ENCODE measurements around the gene XRCC6. TPM values are rescaled to one million over a fixed set of nuclear protein-coding genes. Genes with fewer than 3 reads are reported as not detected.

XRCC6 gene
- polyA plus RNA-seq, 3 donors: 360 to 429 (median 389) TPM

DNA sequence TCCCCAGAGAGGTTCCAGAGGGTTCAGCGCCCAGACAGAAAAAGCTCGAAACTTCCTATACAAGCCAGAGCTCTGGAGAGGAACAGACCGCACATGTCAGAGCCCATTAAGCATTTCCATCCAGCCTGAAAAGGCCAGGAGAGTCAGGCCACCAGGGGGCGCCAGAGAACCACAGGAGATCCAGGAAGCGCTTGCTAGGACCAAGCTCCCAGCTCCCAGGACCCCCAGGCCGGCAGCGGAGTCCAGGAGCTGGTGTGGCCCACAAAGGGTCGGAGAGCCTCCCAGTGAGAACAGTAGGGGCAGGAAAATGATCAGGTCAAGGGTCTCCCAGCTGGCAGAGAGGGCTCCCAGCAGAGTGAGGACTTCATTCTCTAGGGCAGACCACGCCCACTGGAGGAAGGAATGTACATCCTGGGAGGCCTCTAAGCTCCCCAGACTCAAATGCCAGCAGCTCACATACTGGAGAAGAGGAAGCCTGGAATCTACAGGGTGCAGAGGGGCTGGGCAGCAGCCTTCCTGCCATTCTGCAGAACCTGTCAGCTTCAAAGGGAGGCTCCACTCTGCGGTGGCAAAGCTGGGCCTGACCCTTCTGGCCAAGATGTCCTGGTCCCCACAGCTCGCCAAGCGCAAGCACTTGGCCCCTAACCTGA, 76.2 kb downstream of the XRCC6 start:
- peak; percentile 76 to 94 (median 90) for DNase-seq (ENCODE audit: extremely low read depth in 1 of 11, low read depth in 9 of 11, low spot score in 4 of 11)

DNA sequence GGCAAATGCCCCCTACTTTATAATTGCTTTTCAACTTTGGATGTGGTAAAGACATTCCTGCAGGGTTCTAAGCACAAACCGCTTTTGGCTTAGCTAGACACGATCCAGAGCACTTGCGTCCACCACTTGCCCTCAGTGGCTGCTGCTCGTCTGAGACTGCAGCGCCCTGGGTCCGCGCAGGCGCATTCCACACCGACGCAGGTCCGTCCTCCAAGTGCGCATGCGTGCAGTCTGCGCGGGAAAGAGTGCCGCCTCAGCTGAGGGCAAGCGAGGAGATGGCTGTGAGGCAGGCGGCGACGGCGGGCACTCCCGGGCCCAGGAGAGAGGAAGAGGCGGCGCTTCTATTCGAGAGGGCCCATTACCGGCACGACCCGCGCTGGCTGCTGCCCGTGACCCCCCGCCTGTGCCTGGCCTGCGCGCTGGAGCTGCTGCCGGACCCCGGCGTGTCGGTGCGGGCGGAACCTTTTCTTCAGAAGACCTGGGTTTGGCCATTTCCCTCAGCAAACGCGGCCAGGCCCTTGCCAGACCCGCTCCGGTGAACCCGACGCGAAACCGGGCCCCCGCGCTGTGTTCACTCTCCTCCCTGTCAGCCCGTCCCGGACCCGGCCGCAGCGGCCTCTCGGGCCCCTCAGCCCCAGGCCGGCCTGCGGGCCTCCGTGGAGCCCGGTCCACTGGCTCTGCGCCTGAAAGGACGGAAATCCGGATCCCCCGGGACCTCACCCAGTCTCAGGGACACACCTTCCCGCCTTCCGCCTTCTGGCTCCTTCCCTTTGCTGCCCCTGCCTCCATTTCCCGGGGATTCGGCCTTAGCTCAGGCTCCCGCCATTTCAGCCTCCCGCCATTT, 78.4 kb downstream of the XRCC6 start, which contains the start of gene MEI1:
Gene MEI1, plus strand, starts transcription at position 240 of the 844 bp plus-strand sequence. Its CDS starts 36 bp downstream, at position 276.
- peak in 9 of 11 donors; percentile 49 to 78 (median 66) for DNase-seq (ENCODE audit: extremely low read depth in 1 of 11, low read depth in 9 of 11, low spot score in 4 of 11)

DNA sequence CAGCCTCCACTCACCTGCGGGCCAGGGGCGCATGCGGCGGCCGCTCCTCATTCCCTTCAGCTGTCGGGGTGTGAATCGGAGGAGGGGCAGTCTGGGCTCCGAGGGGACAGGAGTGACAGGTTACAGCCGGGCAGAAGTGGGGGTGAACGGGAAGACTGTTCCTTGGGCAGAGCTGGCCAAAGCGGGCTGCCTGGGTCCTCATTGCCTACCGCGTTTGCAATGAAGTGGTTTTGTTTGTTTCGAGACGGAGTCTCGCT, 78.9 kb downstream of the XRCC6 start:
- DNase-seq (ENCODE audit: extremely low read depth in 1 of 11, low read depth in 9 of 11, low spot score in 4 of 11): no peak

DNA sequence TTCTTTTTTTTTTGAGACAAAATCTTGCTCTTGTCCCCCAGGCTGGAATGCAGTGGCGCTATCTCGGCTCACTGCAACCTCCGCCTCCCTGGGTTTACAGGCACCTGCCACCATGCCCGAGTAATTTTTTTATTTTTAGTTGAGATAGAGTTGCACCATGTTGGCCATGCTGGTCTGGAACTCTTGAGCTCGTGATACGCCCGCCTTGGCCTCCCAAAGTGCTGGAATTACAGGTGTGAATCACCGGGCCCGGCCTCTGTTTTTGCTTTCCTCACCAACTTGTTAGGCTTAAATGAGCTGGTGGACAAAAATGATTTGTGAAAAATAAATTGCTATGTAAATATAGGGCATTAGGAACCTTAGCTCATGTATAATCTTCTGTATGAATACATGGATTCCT, 81.7 kb downstream of the XRCC6 start:
- no peak for DNase-seq (ENCODE audit: extremely low read depth in 1 of 11, low read depth in 9 of 11, low spot score in 4 of 11)

DNA sequence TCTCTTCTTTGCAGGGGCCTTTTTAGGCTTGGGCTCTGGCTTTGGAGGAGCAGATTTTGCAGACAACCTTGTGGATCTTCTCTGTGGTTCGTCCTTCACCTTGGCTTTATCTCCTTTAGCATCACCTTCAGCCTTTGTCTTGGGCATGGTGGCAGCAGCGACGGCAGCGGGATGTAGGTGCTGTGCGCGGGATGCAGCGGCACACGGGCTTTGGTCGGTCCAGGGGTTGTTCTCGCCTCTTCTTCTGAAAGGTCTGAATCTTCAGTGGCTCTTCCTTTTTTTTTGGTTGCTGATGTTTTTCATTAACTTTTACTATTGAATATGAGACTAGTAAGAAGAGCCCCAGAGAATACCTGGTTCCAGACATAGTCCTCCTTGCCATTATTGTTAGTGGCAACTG, 88.2 kb downstream of the XRCC6 start:
- no peak for DNase-seq (ENCODE audit: extremely low read depth in 1 of 11, low read depth in 9 of 11, low spot score in 4 of 11)

DNA sequence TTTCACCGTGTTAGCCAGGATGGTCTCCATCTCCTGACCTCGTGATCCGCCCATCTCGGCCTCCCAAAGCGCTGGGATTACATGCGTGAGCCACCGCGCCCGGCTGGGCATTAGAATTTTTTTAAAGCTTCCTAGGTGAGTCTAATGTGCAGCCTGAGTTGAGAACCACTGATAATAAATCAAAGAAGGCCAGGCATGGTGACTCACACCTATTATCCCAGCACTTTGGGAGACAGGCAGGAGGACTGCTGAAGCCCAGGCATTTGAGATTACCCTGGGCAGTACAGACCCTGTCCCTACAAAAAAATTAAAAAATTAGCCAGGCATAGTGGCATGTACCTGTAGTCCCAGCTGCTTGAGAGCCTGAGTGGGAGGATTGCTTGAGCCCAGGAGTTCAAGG, 91.9 kb downstream of the XRCC6 start:
- no peak for DNase-seq (ENCODE audit: extremely low read depth in 1 of 11, low read depth in 9 of 11, low spot score in 4 of 11)

Other genes starting within 250 kb of the XRCC6 start
- gene TEF, start 239.4 kb upstream of the XRCC6 start, polyA plus RNA-seq (ENCODE audit: insufficient read length in 3 of 3): 10 to 100 TPM; 15.1 to 18.1 (median 17.2) TPM
- 10 to 100 TPM; 52.6 to 68.9 (median 55.0) TPM for gene TOB2, start 174.5 kb upstream of the XRCC6 start, polyA plus RNA-seq (ENCODE audit: insufficient read length in 3 of 3)
- gene PHF5A, start 152.6 kb upstream of the XRCC6 start, polyA plus RNA-seq (ENCODE audit: insufficient read length in 3 of 3): 10 to 100 TPM; 43.9 to 57.0 (median 47.4) TPM
- 100 to 1,000 TPM; 119 to 147 (median 145) TPM for gene ACO2, start 152.2 kb upstream of the XRCC6 start, polyA plus RNA-seq (ENCODE audit: insufficient read length in 3 of 3)
- gene POLR3H, start 76.8 kb upstream of the XRCC6 start, polyA plus RNA-seq (ENCODE audit: insufficient read length in 3 of 3): 10 to 100 TPM; 26.9 to 34.1 (median 30.4) TPM
- gene CSDC2, start 60.3 kb upstream of the XRCC6 start, polyA plus RNA-seq (ENCODE audit: insufficient read length in 3 of 3): 1 to 10 TPM; 5.0 to 8.6 (median 8.4) TPM
- gene PMM1, start 31.5 kb upstream of the XRCC6 start, polyA plus RNA-seq (ENCODE audit: insufficient read length in 3 of 3): 10 to 100 TPM; 50.7 to 63.0 (median 57.8) TPM
- gene DESI1, start 252 bp upstream of the XRCC6 start, polyA plus RNA-seq (ENCODE audit: insufficient read length in 3 of 3): 10 to 100 TPM; 25.0 to 33.6 (median 26.7) TPM
- gene SNU13, start 67.6 kb downstream of the XRCC6 start, polyA plus RNA-seq (ENCODE audit: insufficient read length in 3 of 3): 100 to 1,000 TPM; 129 to 161 (median 151) TPM
- 1 to 10 TPM; 2.2 to 2.6 (median 2.5) TPM for gene MEI1, start 78.2 kb downstream of the XRCC6 start, polyA plus RNA-seq (ENCODE audit: insufficient read length in 3 of 3)
- 10 to 100 TPM in 1 of 3 donors, 1 to 10 TPM in 2; 7.0 to 11.2 (median 9.1) TPM for gene CCDC134, start 179.4 kb downstream of the XRCC6 start, polyA plus RNA-seq (ENCODE audit: insufficient read length in 3 of 3)
- 100 to 1,000 TPM; 102 to 103 (median 102) TPM for gene SREBF2, start 211.8 kb downstream of the XRCC6 start, polyA plus RNA-seq (ENCODE audit: insufficient read length in 3 of 3)